GM06990 (cell line): ENCODE data around the gene LILRA1.
A peak's percentile ranks its signal among the peaks of the same experiment; 100 is the strongest.

Experiments used
- DNase-seq: peaks from one replicate; pipeline ENCODE4 v3.0.0-alpha.2; 2011; ENCODE audit not compliant: insufficient read length; ENCODE audit errors: extremely low read depth
- H3K27me3 ChIP-seq: replicated peaks from 2 replicates; pipeline ENCODE4 v1.6.0; 2011; ENCODE audit warnings: low read length; ENCODE audit not compliant: control insufficient read depth, insufficient read depth
- H3K36me3 ChIP-seq: 2 replicates; pipeline ENCODE4 v1.5.1; 2011; ENCODE audit warnings: low read length; ENCODE audit not compliant: control insufficient read depth, insufficient read depth
- H3K4me3 ChIP-seq: replicated peaks from 2 replicates; pipeline ENCODE4 v1.5.1; 2011; ENCODE audit warnings: low read depth, mild to moderate bottlenecking, control low read depth, low read length
- TF ChIP-seq, protein P1 (sequence below): IDR thresholded peaks from 2 replicates; pipeline ENCODE4 v1.5.1; 2011; ENCODE audit warnings: low read length, control low read depth, mild to moderate bottlenecking, inconsistent platforms; ENCODE audit not compliant: insufficient read depth, poor library complexity, severe bottlenecking

Gene LILRA1

DNA sequence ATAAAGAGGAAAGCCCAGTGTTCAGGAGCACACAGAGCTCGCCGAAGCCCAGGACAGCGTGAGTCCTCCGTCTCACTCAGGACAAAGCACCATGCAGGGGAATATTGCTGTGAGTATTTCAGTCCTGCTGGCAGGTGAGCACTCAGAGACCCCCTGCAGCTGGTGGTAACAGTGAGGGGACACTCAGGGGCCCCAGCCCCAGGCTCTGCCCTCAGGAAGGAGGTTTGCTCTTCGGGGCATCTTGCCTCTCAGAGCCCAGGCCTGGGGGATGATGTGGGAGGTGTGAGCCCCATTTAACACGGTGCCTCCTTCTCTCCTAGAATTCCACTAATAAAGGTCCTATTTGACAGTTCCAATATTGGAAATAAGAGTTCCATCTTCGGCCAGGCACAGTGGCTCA is 14.8 kb downstream of the LILRA1 start:
- TF ChIP-seq, protein P1, sequence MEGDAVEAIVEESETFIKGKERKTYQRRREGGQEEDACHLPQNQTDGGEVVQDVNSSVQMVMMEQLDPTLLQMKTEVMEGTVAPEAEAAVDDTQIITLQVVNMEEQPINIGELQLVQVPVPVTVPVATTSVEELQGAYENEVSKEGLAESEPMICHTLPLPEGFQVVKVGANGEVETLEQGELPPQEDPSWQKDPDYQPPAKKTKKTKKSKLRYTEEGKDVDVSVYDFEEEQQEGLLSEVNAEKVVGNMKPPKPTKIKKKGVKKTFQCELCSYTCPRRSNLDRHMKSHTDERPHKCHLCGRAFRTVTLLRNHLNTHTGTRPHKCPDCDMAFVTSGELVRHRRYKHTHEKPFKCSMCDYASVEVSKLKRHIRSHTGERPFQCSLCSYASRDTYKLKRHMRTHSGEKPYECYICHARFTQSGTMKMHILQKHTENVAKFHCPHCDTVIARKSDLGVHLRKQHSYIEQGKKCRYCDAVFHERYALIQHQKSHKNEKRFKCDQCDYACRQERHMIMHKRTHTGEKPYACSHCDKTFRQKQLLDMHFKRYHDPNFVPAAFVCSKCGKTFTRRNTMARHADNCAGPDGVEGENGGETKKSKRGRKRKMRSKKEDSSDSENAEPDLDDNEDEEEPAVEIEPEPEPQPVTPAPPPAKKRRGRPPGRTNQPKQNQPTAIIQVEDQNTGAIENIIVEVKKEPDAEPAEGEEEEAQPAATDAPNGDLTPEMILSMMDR = no peak
- Histone ChIP-seq H3K36me3 (no peaks in the 10 kb centered on the region), H3K27me3 (no peaks in the 10 kb centered on the region), H3K4me3 (no peak overlapping the region)
- DNase-seq = no peak

- H3K4me3 ChIP-seq = no peak overlapping the region
- TF ChIP-seq, protein P1 = no peak
- H3K36me3 ChIP-seq = no peaks in the 10 kb centered on the region
- DNase-seq = no peak
- H3K27me3 ChIP-seq = no peaks in the 10 kb centered on the region
Observed at GRCh38 chr19:54608792-54609191, 15.4 kb downstream of the LILRA1 start.

GRCh38 chr19:54609356-54609791 is 15.9 kb downstream of the LILRA1 start:
- no peaks in the 10 kb centered on the region for H3K36me3 ChIP-seq
- H3K27me3 ChIP-seq = no peaks in the 10 kb centered on the region
- no peak overlapping the region for H3K4me3 ChIP-seq
- TF ChIP-seq, protein P1 = no peak
- DNase-seq = no peak

DNA sequence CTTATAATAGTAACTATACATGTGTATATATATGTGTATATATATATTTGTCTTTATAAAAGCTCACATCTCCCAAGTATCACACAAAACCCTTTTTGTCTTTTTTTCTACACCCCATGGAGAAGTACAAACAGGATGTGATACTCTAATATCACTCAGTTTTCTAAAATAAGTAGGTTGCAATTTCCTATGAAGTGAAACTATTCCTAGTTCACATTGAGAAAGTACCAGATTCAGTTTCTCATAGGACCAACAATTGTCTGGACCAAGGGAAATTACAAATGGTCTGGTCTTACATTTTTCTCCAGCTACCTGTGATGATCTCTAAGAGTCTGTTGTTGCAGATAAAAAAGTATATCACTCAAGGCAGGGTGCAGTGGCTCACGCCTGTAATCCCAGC is 19.0 kb downstream of the LILRA1 start:
- Histone ChIP-seq H3K4me3 (no peak overlapping the region), H3K36me3 (no peaks in the 10 kb centered on the region), H3K27me3 (no peaks in the 10 kb centered on the region)
- TF ChIP-seq, protein P1 = no peak
- no peak for DNase-seq

- Histone ChIP-seq H3K36me3 (no peaks in the 10 kb centered on the region), H3K4me3 (no peak overlapping the region), H3K27me3 (no peaks in the 10 kb centered on the region)
- TF ChIP-seq, protein P1 = no peak
- DNase-seq = no peak
Observed at GRCh38 chr19:54614726-54615125, 21.3 kb downstream of the LILRA1 start.

- Histone ChIP-seq H3K4me3 (peak overlapping the region; percentile 85), H3K36me3 (no peaks in the 10 kb centered on the region), H3K27me3 (no peaks in the 10 kb centered on the region)
- TF ChIP-seq, protein P1 = no peak
- peak; percentile 37 for DNase-seq
Observed at GRCh38 chr19:54616057-54616456, 22.6 kb downstream of the LILRA1 start.
